Measurements from ENCODE around the gene MCM8. TPM values are rescaled to one million over a fixed set of nuclear protein-coding genes. Genes with fewer than 3 reads are reported as not detected.

The MCM8 gene
- 2.3 and 2.6 TPM in 2 replicates for total RNA-seq

GRCh38 chr20:5950271-5951031, at the start of gene MCM8, which contains the start of gene TRMT6:
Gene MCM8 (plus strand): TSS chr20:5950652. CDS start chr20:5952016, 1,364 bp downstream.
Gene TRMT6 (minus strand): TSS chr20:5950533. CDS start chr20:5950405, 128 bp downstream.

Other genes with a start within 250 kb of the MCM8 start
- 1.9 and 3.1 TPM in 2 replicates for gene SHLD1, start 200.3 kb upstream of the MCM8 start, total RNA-seq
- gene CHGB, start 39.1 kb upstream of the MCM8 start, total RNA-seq: under 0.01 and 0.09 TPM in 2 replicates
- 5.8 and 7.5 TPM in 2 replicates for gene TRMT6, start 119 bp upstream of the MCM8 start, total RNA-seq
- gene CRLS1, start 55.5 kb downstream of the MCM8 start, total RNA-seq: 38.1 and 40.0 TPM in 2 replicates
- under 0.01 TPM in 1 of 2 replicates, not detected in the other for gene LRRN4, start 103.4 kb downstream of the MCM8 start, total RNA-seq
- 2.8 and 4.3 TPM in 2 replicates for gene FERMT1, start 172.4 kb downstream of the MCM8 start, total RNA-seq